PC-9 (cell line): ENCODE data around the gene BAZ1B. TPM values are rescaled to one million over a fixed set of nuclear protein-coding genes. Genes with fewer than 3 reads are reported as not detected.
"Not testable (repeated sequence)": the region's sequence is repeated elsewhere in the genome, so short reads cannot be mapped to it uniquely, and the experiment has no call there.

Experiments
- BruUV-seq: library from RNA; stranded (reverse); fragments of 400-500 nt; replicated peaks from 2 replicates; lab custom pipeline; 2021; lab: Mats Ljungman, UMichigan
- CTCF ChIA-PET: fragments of 300-600 bp; sonication (Branson Sonifier 250); formaldehyde crosslinking; loops from one replicate; lab custom pipeline; 2022; ENCODE audit warnings: antibody characterized with exemption; lab: Charles Lee
- POLR2A ChIA-PET: fragments of 300-600 bp; sonication (Branson Sonifier 250); formaldehyde crosslinking; loops from one replicate; lab custom pipeline; 2022; ENCODE audit warnings: antibody characterized with exemption; ENCODE audit not compliant: unreplicated experiment; lab: Charles Lee
- DNase-seq, 2 experiments: peaks; one replicate each; pipeline versions ENCODE4 v3.0.0 to v3.0.0-alpha.2; 2015 to 2022; ENCODE audit warnings: mixed read lengths in 1 of 2
- H2AFZ ChIP-seq: fragments of 200-600 bp; sonication (generic); 2 replicates; pipeline ENCODE4 v1.8.1; 2017; ENCODE audit warnings: antibody characterized with exemption
- H3F3A ChIP-seq: fragments of 200-600 bp; sonication (generic); 2 replicates; pipeline ENCODE4 v1.8.1; 2017; ENCODE audit warnings: antibody characterized with exemption, mild to moderate bottlenecking, low read depth; ENCODE audit not compliant: insufficient read depth
- H3K27ac ChIP-seq: fragments of 200-600 bp; sonication (generic); 2 replicates; pipeline ENCODE4 v1.6.1; 2016; ENCODE audit warnings: mixed run types
- H3K27me3 ChIP-seq: fragments of 200-600 bp; sonication (generic); 2 replicates; pipeline ENCODE4 v1.6.1; 2016; ENCODE audit warnings: low read depth, mixed run types; ENCODE audit not compliant: insufficient read depth
- H3K36me3 ChIP-seq: fragments of 200-600 bp; sonication (generic); 2 replicates; pipeline ENCODE4 v1.6.1; 2016; ENCODE audit warnings: low read depth, mixed run types
- H3K4me1 ChIP-seq: fragments of 200-600 bp; sonication (generic); replicated peaks from 2 replicates; pipeline ENCODE4 v1.6.1; 2016; ENCODE audit warnings: mixed run types; ENCODE audit not compliant: insufficient read depth
- H3K4me2 ChIP-seq: fragments of 200-600 bp; sonication (generic); 2 replicates; pipeline ENCODE4 v1.6.1; 2017; ENCODE audit warnings: mixed run types
- H3K4me3 ChIP-seq: fragments of 200-600 bp; sonication (generic); 2 replicates; pipeline ENCODE4 v1.6.1; 2016; ENCODE audit warnings: mixed run types
- H3K79me2 ChIP-seq: fragments of 200-600 bp; sonication (generic); 2 replicates; pipeline ENCODE4 v1.6.1; 2017; ENCODE audit warnings: low read depth, mixed run types
- H3K9me2 ChIP-seq: fragments of 200-600 bp; sonication (generic); 2 replicates; pipeline ENCODE4 v1.8.1; 2017; ENCODE audit warnings: mild to moderate bottlenecking; ENCODE audit not compliant: insufficient read depth
- H3K9me3 ChIP-seq: fragments of 200-600 bp; sonication (generic); 2 replicates; pipeline ENCODE4 v1.8.1; 2016; ENCODE audit warnings: low read depth; ENCODE audit not compliant: insufficient read depth
- H4K20me1 ChIP-seq: fragments of 200-600 bp; sonication (generic); 2 replicates; pipeline ENCODE4 v1.8.1; 2017; ENCODE audit not compliant: insufficient read depth
- CTCF ChIP-seq: fragments of 200-600 bp; sonication (generic); conservative IDR thresholded peaks from 2 replicates; pipeline ENCODE4 v1.6.1; 2017; ENCODE audit warnings: mixed run types, antibody characterized with exemption, mild to moderate bottlenecking, moderate library complexity
- EZH2 ChIP-seq: fragments of 200-600 bp; sonication (generic); IDR thresholded peaks from 2 replicates; pipeline ENCODE4 v1.8.0; 2017; ENCODE audit warnings: antibody characterized with exemption, low read depth
- intact Hi-C: fragments of 100-400 bp; cut with micrococcal nuclease; formaldehyde crosslinking; loops from one replicate; pipeline ENCODE4 v1.10.0; 2022; ENCODE audit not compliant: unreplicated experiment
- total RNA-seq: library from RNA; stranded (reverse); gene quantifications from 2 replicates; pipeline ENCODE4 v1.2.3, GENCODE V29; 2021

The BAZ1B gene
- total RNA-seq, 1 experiment from 2014 or later: 88.4 TPM

DNA sequence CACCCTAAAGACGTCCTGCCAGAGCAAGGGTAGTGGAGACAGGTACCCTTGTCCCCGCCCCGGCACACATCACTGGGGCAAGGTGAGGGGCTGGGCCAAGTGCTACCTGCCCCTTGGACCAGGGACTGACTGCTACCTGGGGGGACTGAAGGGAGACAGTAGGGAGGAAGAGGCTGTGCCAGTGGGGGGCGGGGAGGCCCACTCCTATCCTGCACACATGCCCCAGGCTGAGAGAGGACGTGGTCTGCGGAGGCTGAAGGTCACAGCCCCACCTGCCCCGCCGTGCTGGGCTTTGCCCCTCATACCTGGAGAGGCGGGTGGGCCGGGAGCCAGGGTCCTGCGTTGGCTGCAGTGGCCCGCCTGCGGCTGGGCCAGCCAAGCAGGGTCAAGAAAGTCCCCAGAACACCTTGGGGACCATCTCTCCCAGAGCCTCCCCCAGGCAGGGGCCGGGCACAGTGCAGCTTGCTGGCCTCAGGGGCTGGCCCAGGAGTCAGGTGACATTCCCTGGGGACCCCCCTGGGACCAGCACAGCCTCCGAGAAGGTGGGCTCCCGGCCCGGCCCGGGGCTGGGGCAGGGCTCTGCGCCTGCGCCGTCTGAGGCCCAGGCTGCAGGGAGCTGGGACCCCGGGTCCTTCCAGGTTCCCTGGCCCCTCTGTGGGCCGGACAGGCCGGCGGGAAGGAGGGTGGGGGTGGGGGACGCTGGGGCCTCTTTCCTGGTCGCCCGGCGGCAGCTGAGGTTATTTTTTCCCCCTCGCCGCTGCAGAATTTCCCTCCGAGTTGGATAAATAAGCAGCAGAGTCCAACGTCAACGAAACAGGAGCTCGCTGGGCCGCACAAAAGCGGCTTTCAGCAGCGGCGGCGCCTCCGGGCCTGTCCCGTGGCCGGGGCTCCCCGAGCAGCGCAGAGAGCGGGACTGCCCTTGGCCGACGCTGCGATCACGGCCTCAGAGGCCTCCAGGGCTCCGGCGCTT is 98.3 kb downstream of the BAZ1B start:
- no TSS peak for BruUV-seq
- CTCF ChIA-PET: no interaction called here
- Histone ChIP-seq H3K9me3 (no peaks in the 10 kb centered on the region), H3K36me3 (no peaks in the 10 kb centered on the region), H3K4me2 (no peak overlapping the region), H4K20me1 (no peaks in the 10 kb centered on the region), H3K9me2 (no peaks in the 10 kb centered on the region), H3K27me3 (no peaks in the 10 kb centered on the region), H3K27ac (no peak overlapping the region), H3F3A (no peaks in the 10 kb centered on the region), H3K4me3 (no peak overlapping the region), H2AFZ (no peak overlapping the region), H3K4me1 (no peaks in the 10 kb centered on the region), H3K79me2 (no peaks in the 10 kb centered on the region)
- TF ChIP-seq EZH2 (no peak), CTCF (no peak)
- no peak for DNase-seq
- POLR2A ChIA-PET: no interaction called here
- intact Hi-C loops: no loop called here

DNA sequence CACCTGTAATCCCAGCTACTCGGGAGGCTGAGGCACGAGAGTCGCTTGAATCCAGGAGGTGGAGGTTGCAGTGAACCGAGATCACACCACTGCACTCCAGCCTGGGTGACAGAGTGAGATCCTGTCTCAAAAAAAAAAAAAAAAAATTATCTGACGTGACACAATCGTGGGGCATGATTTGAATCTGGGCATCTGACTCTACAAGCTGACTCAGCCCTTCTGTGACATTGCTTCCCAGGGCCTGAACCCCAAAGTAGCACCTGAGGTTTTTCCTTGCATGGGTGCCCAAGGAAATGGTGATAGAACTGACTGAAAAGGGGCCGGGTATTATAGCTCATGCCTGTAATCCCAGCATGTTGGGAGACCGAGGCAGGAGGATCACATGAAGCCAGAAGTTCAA is 101.5 kb downstream of the BAZ1B start:
- H3K36me3 ChIP-seq, H2AFZ ChIP-seq, H3K27me3 ChIP-seq, H3K4me3 ChIP-seq, H3K9me2 ChIP-seq, DNase-seq, intact Hi-C loops, POLR2A ChIA-PET, H3F3A ChIP-seq, H3K4me2 ChIP-seq, H3K27ac ChIP-seq, H3K9me3 ChIP-seq, BruUV-seq, H4K20me1 ChIP-seq, H3K79me2 ChIP-seq, H3K4me1 ChIP-seq: not testable (repeated sequence)
- CTCF ChIA-PET: interaction anchor here (0.7 kb wide), 1 partner anchor 108 kb away, joined by 14 read pairs; no protein-coding TSS in a partner anchor

GRCh38 chr7:73420016-73420415 is 102.1 kb downstream of the BAZ1B start:
- DNase-seq, H3K9me3 ChIP-seq, H3K4me2 ChIP-seq, H3K4me3 ChIP-seq, H2AFZ ChIP-seq, POLR2A ChIA-PET, H3K79me2 ChIP-seq, H3K27ac ChIP-seq, intact Hi-C loops, H3K9me2 ChIP-seq, H3K4me1 ChIP-seq, H4K20me1 ChIP-seq, BruUV-seq, H3K27me3 ChIP-seq, CTCF ChIA-PET, H3F3A ChIP-seq, H3K36me3 ChIP-seq: not testable (repeated sequence)

GRCh38 chr7:73418113-73418703 is 103.9 kb downstream of the BAZ1B start:
- H4K20me1 ChIP-seq: no peaks in the 10 kb centered on the region

GRCh38 chr7:73410541-73411131 is 111.5 kb downstream of the BAZ1B start:
- DNase-seq, H2AFZ ChIP-seq, intact Hi-C loops, H3K27me3 ChIP-seq, CTCF ChIA-PET, H3K9me3 ChIP-seq, H4K20me1 ChIP-seq, H3K4me1 ChIP-seq, H3K27ac ChIP-seq, BruUV-seq, POLR2A ChIA-PET, H3K4me2 ChIP-seq, H3K4me3 ChIP-seq, H3F3A ChIP-seq, H3K79me2 ChIP-seq, H3K36me3 ChIP-seq, H3K9me2 ChIP-seq: not testable (repeated sequence)

More at GRCh38 chr7:73418113-73418703, 103.9 kb downstream of the BAZ1B start:
- ChIA-PET POLR2A (interaction anchor here (0.7 kb wide), 1 partner anchor 88 kb away, joined by 11 read pairs; no protein-coding TSS in a partner anchor), CTCF (no interaction called here)
- DNase-seq: no peak
- Histone ChIP-seq H3K27ac (no peak overlapping the region), H3K27me3 (no peaks in the 10 kb centered on the region), H3K4me2 (no peak overlapping the region), H2AFZ (no peak overlapping the region), H3K4me1 (no peaks in the 10 kb centered on the region), H3K9me3 (no peaks in the 10 kb centered on the region), H3K36me3 (no peaks in the 10 kb centered on the region), H3K4me3 (no peak overlapping the region), H3K79me2 (no peaks in the 10 kb centered on the region), H3K9me2 (no peaks in the 10 kb centered on the region), H3F3A (no peaks in the 10 kb centered on the region)
- BruUV-seq: no TSS peak
- intact Hi-C loops: no loop called here
- no peak for TF ChIP-seq CTCF
- no peak for TF ChIP-seq EZH2
